ENCODE results near the gene SH3TC1.

DNA sequence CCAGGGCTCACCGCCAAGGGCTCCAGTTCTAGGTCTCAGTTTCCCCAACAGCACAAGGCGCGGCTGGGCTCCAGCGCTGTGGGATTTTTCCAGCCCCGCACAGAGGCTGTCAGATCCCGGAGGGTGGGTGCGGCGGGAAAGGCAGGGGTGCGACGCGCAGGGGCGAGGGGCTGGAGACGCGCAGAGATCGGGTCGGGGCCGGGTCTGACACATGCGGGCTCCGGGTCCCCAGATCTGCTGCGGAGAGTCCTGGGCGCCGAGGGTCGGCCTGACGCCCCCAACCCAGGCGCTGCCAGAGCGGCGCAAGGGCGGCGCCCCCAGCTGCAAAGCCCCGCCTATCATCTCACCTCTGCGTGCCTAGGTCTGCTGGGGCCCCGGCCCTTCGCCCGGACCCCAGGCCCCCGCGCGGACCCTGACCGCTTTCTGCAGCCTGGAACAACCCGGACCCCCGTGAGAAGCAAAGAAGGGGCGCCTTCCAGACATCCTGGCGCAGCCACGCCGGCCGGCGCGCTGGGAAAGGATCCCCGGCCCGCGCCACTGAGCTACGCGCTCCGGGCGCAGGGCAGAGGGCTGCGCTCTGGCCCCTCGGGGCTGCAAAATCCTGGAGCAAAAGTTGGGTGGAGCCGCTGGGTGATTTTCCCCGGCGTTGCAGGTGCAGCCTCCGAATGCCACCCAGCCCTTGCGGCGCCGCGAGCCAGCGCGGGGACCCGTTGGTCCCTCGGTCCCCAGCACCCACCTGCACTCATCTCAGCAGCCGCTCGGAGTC, 41.0 kb upstream of the SH3TC1 start:
- TF ChIP-seq, protein P1, sequence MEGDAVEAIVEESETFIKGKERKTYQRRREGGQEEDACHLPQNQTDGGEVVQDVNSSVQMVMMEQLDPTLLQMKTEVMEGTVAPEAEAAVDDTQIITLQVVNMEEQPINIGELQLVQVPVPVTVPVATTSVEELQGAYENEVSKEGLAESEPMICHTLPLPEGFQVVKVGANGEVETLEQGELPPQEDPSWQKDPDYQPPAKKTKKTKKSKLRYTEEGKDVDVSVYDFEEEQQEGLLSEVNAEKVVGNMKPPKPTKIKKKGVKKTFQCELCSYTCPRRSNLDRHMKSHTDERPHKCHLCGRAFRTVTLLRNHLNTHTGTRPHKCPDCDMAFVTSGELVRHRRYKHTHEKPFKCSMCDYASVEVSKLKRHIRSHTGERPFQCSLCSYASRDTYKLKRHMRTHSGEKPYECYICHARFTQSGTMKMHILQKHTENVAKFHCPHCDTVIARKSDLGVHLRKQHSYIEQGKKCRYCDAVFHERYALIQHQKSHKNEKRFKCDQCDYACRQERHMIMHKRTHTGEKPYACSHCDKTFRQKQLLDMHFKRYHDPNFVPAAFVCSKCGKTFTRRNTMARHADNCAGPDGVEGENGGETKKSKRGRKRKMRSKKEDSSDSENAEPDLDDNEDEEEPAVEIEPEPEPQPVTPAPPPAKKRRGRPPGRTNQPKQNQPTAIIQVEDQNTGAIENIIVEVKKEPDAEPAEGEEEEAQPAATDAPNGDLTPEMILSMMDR (IDR thresholded peaks at IDR 0.05), result no peak
- TF ChIP-seq RAD21 (conservative IDR thresholded peaks at IDR 0.05 in 1 of 2, IDR thresholded peaks at IDR 0.05 in 1 of 2), result no peak
- TF ChIP-seq FOSL2 (IDR thresholded peaks at IDR 0.05), result no peak
- no peak for TF ChIP-seq FOSL2 (CRISPR knock-in tag; IDR thresholded peaks at IDR 0.05)
- no peak for TF ChIP-seq USF2 (IDR thresholded peaks at IDR 0.05)
